HK-2 (cell line): ENCODE measurements around the gene PWWP2B.

Experiments
- DNase-seq: peaks from one replicate; pipeline ENCODE4 v3.0.0-alpha.2; 2018; ENCODE audit not compliant: unreplicated experiment

The PWWP2B gene

GRCh38 chr10:132446195-132446581 is 49.2 kb downstream of the PWWP2B start:
- no peak for DNase-seq

GRCh38 chr10:132446661-132447445 is 49.9 kb downstream of the PWWP2B start:
- DNase-seq, result peak; percentile 93

- peak; percentile 88 for DNase-seq
These were observed 50.6 kb downstream of the PWWP2B start for GRCh38 chr10:132447446-132448247.

GRCh38 chr10:132448248-132448731 is 51.3 kb downstream of the PWWP2B start:
- DNase-seq, result peak; percentile 97

- DNase-seq, result peak; percentile 49
These were observed 52.2 kb downstream of the PWWP2B start for GRCh38 chr10:132449051-132449810.

GRCh38 chr10:132449811-132450181 is 52.8 kb downstream of the PWWP2B start:
- no peak for DNase-seq

GRCh38 chr10:132450466-132450824 is 53.4 kb downstream of the PWWP2B start:
- DNase-seq, result no peak

GRCh38 chr10:132450825-132451505 is 54.0 kb downstream of the PWWP2B start:
- DNase-seq, result no peak

GRCh38 chr10:132451506-132452215 is 54.7 kb downstream of the PWWP2B start:
- no peak for DNase-seq

GRCh38 chr10:132452216-132452650 is 55.2 kb downstream of the PWWP2B start:
- DNase-seq, result no peak

GRCh38 chr10:132452651-132453469 is 55.9 kb downstream of the PWWP2B start:
- peak; percentile 91 for DNase-seq

- no peak for DNase-seq
These were observed 56.5 kb downstream of the PWWP2B start for GRCh38 chr10:132453470-132453861.

GRCh38 chr10:132454296-132455198 is 57.5 kb downstream of the PWWP2B start:
- no peak for DNase-seq

- no peak for DNase-seq
These were observed 58.5 kb downstream of the PWWP2B start for GRCh38 chr10:132455441-132455971.

GRCh38 chr10:132455986-132456847 is 59.2 kb downstream of the PWWP2B start:
- no peak for DNase-seq

- DNase-seq, result no peak
These were observed 59.9 kb downstream of the PWWP2B start for GRCh38 chr10:132456881-132457280.

GRCh38 chr10:132457328-132458070 is 60.5 kb downstream of the PWWP2B start:
- DNase-seq, result no peak
